Measurements from ENCODE around the gene CSGALNACT2. TPM values are rescaled to one million over a fixed set of nuclear protein-coding genes. Genes with fewer than 3 reads are reported as not detected.
A peak's percentile ranks its signal among the peaks of the same experiment; 100 is the strongest.

The CSGALNACT2 gene
- total RNA-seq, 8 experiments from 2014 or later: 6.6 to 22.9 (median 11.8) TPM

DNA sequence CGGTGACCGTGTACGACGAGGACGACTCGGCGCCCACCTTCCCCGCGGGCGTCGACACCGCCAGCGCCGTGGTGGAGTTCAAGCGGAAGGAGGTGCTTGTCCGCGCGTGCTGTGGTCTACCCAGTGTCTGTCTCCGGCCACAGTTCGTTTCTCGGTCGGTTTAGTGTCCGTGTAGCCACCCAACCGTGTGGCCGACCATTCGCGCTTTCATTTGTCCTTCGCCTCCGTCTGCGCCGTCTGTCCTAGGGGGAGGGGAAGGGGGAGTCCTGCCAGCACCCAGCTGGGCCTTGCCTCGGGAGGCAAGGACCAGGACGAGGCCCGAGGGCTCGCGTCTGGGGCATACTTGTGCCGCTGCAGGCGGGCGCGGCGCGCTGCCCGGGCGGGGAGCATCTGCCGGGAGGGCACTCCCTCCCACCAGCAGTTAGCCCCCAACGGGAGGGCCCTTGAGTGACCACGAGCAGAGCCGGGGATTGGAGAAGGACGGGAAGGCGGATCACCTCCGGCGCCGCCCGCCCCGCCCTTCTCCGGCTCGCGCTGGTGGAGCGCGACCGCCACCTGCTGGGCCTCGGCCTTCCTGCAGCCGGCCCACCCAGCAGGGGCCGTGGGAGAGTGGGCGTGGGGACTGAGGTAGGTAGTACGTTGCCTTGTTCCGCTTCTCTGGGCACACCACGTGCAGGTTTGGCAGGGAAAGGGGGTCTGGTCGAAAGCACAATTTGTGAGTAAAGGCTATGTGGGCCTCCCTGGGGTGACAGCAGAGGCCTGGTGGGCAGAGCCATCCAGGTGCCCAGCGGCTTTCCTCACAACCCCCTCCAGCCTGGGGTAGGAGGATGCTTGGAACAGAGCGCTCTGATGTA lies 32.9 kb upstream of the CSGALNACT2 start:
- in situ Hi-C loops (cut with MboI; ENCODE audit: low pct_unique_long_range_greater_than_20kb in 2 of 9, low sequenced_read_pairs in 9 of 9, unreplicated experiment in 9 of 9): loop anchor here in 6 of 9 experiments (25.0 kb wide), 1 partner anchor 243 kb away; no protein-coding TSS in a partner anchor
- Histone ChIP-seq H3K4me1 (replicated peaks in 1 of 2) (peaks cover 0 to 3% of the 10 kb centered on the region in 2 donors), H3K27ac (no peak overlapping the region), H3K4me3 (peak overlapping the region; percentile 32 to 43 (median 39))
- peak; percentile 70 to 94 (median 90) for ATAC-seq (replicated peaks in 6 of 8)
- 0 to 5% (median 0%) methylated on average over 9 to 12 of the region's 71 CpGs; no CpG with 5 or more reads in 7 of the 10 experiments for WGBS, 10 experiments

DNA sequence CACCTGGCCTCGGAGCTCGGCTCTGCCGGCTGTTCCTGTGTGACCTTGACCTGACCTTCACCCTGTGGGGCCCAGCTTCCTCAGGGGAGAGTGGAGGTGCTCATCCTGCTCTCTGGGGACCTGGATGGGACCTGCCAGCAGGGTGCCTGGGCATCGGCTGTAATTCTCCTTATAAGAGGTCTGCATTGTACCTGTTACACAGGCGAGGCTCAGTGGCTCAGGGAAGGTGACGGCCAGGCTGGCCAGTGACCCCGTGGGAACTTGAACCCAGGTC lies 32.4 kb upstream of the CSGALNACT2 start:
- H3K4me1 ChIP-seq (replicated peaks in 1 of 2): peaks cover 0 to 3% of the 10 kb centered on the region in 2 donors
- WGBS, 10 experiments: no CpG with 5 or more reads among the region's 7 CpGs
- H3K4me3 ChIP-seq: no peak overlapping the region
- ATAC-seq (replicated peaks in 6 of 8): no peak
- in situ Hi-C loops (cut with MboI; ENCODE audit: low pct_unique_long_range_greater_than_20kb in 2 of 9, low sequenced_read_pairs in 9 of 9, unreplicated experiment in 9 of 9): loop anchor here in 6 of 9 experiments (25.0 kb wide), 1 partner anchor 244 kb away; no protein-coding TSS in a partner anchor
- no peak overlapping the region for H3K27ac ChIP-seq

DNA sequence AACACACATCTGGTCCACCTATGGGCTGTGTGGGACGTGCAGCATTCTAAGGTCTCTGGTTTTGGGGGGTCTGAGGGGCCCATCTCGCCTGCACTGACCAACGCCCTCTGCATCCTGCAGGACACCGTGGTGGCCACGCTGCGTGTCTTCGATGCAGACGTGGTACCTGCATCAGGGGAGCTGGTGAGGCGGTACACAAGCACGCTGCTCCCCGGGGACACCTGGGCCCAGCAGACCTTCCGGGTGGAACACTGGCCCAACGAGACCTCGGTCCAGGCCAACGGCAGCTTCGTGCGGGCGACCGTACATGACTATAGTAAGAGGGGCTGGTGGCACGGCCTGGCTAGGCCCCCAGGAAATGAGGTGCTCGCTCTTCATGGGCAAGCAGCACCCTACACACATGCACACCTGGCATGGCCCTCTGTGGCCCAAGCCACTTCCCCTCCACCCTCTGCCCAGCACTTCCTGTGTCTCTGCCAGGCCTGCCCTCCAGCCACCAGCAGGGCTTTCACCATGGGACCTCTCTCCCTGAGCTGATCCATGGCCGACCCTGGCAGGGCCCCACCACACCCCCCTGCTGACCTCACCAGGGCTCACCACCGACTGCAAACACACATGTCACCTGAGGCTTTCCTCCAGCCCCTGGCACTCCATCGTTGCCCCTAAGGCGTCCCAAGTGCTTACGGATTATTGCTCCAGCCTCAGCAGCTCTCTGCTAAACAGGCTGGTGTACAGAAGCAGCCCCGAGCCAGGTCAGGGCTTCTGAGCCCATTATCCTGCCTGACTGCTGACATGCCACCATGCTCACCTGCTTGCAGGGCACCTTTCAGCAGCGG lies 31.8 kb upstream of the CSGALNACT2 start:
- in situ Hi-C loops (cut with MboI; ENCODE audit: low pct_unique_long_range_greater_than_20kb in 2 of 9, low sequenced_read_pairs in 9 of 9, unreplicated experiment in 9 of 9): loop anchor here in 6 of 9 experiments (25.0 kb wide), 1 partner anchor 244 kb away; no protein-coding TSS in a partner anchor
- no peak overlapping the region for H3K4me3 ChIP-seq
- no peak for ATAC-seq (replicated peaks in 6 of 8)
- no peak overlapping the region for H3K27ac ChIP-seq
- peaks cover 0 to 3% of the 10 kb centered on the region in 2 donors for H3K4me1 ChIP-seq (replicated peaks in 1 of 2)
- WGBS, 10 experiments: 20 to 100% (median 73%) methylated on average over 1 to 4 of the region's 28 CpGs; no CpG with 5 or more reads in 3 of the 10 experiments

DNA sequence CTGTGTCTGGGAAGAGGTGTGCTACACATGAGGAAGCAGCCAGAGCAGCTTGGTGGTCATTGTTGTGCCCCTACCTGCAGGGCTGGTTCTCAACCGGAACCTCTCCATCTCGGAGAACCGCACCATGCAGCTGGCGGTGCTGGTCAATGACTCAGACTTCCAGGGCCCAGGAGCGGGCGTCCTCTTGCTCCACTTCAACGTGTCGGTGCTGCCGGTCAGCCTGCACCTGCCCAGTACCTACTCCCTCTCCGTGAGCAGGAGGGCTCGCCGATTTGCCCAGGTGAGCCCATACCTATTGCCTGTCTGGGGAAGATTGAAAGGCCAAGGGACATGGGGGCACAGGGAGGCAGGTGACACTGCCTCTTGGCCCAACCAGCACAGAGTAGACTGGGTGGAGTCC lies 29.3 kb upstream of the CSGALNACT2 start:
- Histone ChIP-seq H3K4me3 (no peak overlapping the region), H3K4me1 (replicated peaks in 1 of 2) (peaks cover 0 to 3% of the 10 kb centered on the region in 2 donors), H3K27ac (no peak overlapping the region)
- no peak for ATAC-seq (replicated peaks in 6 of 8)
- 80 to 100% (median 87%) methylated on average over 2 to 6 of the region's 12 CpGs; no CpG with 5 or more reads in 6 of the 10 experiments for WGBS, 10 experiments
- in situ Hi-C loops (cut with MboI; ENCODE audit: low pct_unique_long_range_greater_than_20kb in 2 of 9, low sequenced_read_pairs in 9 of 9, unreplicated experiment in 9 of 9): loop anchor here in 6 of 9 experiments (25.0 kb wide), 1 partner anchor 247 kb away; no protein-coding TSS in a partner anchor

DNA sequence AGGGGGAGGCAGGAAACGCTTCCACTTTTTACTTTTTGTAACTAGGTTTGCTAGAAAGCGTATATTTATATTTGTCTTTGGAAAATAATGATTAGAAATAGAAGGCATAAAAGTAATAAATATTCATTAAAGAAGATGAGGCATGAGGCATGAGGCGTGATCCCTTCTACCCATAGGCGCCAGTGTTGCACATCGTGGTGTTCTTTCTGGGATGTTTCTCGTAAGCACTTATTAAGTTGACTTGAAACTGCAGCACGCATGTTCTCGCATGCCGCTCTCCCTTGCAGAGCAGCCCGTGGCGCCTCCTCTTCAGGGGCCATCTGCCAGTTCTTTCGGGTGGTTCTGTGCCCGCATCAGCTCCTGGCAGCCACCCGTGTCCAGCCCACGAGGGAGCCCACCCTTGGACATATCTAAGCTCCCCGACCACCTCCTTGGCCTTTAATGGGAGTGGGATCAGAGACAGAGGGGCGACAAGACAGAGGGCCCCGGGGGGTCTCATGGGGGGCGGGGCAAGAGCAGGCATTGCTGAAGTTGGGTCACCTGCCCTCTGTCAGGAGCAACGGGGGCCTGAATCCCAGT lies 28.5 kb upstream of the CSGALNACT2 start:
- no peak overlapping the region for H3K4me3 ChIP-seq
- peaks cover 0 to 3% of the 10 kb centered on the region in 2 donors for H3K4me1 ChIP-seq (replicated peaks in 1 of 2)
- H3K27ac ChIP-seq: no peak overlapping the region
- WGBS, 10 experiments: 0 to 100% (median 73%) methylated on average over 2 to 10 of the region's 20 CpGs; no CpG with 5 or more reads in 1 of the 10 experiments
- in situ Hi-C loops (cut with MboI; ENCODE audit: low pct_unique_long_range_greater_than_20kb in 2 of 9, low sequenced_read_pairs in 9 of 9, unreplicated experiment in 9 of 9): loop anchor here in 6 of 9 experiments (25.0 kb wide), 1 partner anchor 247 kb away; no protein-coding TSS in a partner anchor
- ATAC-seq (replicated peaks in 6 of 8): peak in 2 of 8 experiments; percentile 7 to 51

DNA sequence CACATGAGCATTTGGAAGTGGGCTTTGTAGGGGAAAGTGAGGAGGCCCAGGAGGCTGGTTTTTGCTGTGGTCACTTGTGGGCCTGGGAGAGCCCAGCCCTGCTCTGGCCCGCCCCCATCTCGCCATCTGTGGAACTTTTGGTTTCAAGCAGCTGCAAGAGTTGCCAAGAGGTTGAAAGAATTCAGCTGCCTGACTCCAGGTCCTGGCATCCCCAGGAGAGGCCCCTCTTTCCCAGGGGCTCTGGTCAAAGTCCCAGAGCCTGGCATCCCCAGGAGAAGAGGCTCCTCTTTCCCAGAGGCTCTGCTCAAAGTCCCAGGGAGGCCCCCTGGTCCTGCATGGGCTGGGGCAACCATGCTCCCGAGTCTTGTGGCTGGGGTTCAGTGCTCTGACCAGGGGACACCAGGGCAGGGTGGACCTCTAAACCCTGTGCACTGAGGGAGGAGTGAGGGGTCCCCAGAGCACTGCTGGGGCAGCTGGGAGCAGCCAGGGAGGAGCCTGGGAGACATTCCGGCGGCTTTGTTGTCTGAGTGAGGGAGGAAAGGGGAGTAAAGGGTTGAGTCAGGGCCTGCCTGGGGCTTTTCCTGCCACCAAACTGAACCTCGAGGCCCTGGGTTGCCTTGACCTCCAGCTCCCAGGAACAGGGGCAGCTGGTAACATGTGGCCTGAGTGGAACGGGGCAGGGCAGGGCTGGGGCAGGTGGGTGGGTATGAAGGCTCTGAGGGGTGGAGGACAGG lies 27.7 kb upstream of the CSGALNACT2 start:
- peak in 2 of 8 experiments; percentile 21 to 24 for ATAC-seq (replicated peaks in 6 of 8)

DNA sequence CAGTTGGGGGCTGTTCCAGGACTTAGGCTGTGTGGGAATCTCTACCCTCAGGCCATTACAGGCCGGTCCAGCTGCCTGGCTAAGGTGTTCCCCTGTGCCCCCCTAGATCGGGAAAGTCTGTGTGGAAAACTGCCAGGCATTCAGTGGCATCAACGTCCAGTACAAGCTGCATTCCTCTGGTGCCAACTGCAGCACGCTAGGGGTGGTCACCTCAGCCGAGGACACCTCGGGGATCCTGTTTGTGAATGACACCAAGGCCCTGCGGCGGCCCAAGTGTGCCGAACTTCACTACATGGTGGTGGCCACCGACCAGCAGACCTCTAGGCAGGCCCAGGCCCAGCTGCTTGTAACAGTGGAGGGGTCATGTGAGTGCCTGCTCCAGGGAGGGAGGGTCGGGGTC lies 27.1 kb upstream of the CSGALNACT2 start:
- H3K27ac ChIP-seq: no peak overlapping the region
- no peak overlapping the region for H3K4me3 ChIP-seq
- in situ Hi-C loops (cut with MboI; ENCODE audit: low pct_unique_long_range_greater_than_20kb in 2 of 9, low sequenced_read_pairs in 9 of 9, unreplicated experiment in 9 of 9): loop anchor here in 6 of 9 experiments (25.0 kb wide), 1 partner anchor 249 kb away; no protein-coding TSS in a partner anchor
- no peaks in the 10 kb centered on the region for H3K4me1 ChIP-seq (replicated peaks in 1 of 2)
- WGBS, 10 experiments: no CpG with 5 or more reads among the region's 11 CpGs
- ATAC-seq (replicated peaks in 6 of 8): no peak

More for the DNA sequence above, 27.7 kb upstream of the CSGALNACT2 start:
- Histone ChIP-seq H3K4me3 (no peak overlapping the region), H3K27ac (no peak overlapping the region), H3K4me1 (replicated peaks in 1 of 2) (peaks cover 0 to 3% of the 10 kb centered on the region in 2 donors)
- in situ Hi-C loops (cut with MboI; ENCODE audit: low pct_unique_long_range_greater_than_20kb in 2 of 9, low sequenced_read_pairs in 9 of 9, unreplicated experiment in 9 of 9): loop anchor here in 6 of 9 experiments (25.0 kb wide), 1 partner anchor 248 kb away; no protein-coding TSS in a partner anchor
- 75% methylated on average over 1 of the region's 7 CpGs; no CpG with 5 or more reads in 9 of the 10 experiments for WGBS, 10 experiments

DNA sequence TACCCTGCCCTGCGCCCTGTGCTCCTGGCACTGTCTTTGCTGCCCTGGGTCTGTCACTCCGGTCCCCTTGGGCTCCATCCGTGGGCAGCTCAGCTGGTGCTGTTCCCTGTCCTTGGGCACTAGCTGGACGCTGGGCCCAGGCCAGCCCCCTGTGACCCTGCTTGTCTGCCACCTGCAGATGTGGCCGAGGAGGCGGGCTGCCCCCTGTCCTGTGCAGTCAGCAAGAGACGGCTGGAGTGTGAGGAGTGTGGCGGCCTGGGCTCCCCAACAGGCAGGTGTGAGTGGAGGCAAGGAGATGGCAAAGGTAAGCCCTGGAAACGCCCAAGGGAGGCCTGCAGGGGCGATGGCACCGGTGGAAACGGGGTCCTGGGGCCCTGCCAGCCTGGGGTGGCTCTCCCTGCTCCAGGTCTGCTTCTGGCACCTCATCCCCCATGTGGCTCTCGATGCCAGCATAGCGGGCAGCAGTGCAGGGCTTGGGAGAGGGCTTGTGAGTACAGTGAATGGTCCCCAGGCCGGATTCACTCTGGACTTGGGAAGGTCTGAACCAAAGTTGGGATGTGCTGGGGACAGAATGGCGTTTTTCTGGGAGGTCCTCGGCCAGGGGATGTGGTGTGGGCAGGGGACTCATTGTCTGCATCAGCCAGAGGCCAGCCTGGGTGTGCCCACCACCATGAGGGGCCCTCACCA lies 26.2 kb upstream of the CSGALNACT2 start:
- H3K4me3 ChIP-seq: no peak overlapping the region
- 60 to 100% (median 77%) methylated on average over 1 to 10 of the region's 17 CpGs; no CpG with 5 or more reads in 3 of the 10 experiments for WGBS, 10 experiments
- no peaks in the 10 kb centered on the region for H3K4me1 ChIP-seq (replicated peaks in 1 of 2)
- ATAC-seq (replicated peaks in 6 of 8): no peak
- in situ Hi-C loops (cut with MboI; ENCODE audit: low pct_unique_long_range_greater_than_20kb in 2 of 9, low sequenced_read_pairs in 9 of 9, unreplicated experiment in 9 of 9): loop anchor here in 6 of 9 experiments (25.0 kb wide), 1 partner anchor 250 kb away; no protein-coding TSS in a partner anchor
- H3K27ac ChIP-seq: no peak overlapping the region

DNA sequence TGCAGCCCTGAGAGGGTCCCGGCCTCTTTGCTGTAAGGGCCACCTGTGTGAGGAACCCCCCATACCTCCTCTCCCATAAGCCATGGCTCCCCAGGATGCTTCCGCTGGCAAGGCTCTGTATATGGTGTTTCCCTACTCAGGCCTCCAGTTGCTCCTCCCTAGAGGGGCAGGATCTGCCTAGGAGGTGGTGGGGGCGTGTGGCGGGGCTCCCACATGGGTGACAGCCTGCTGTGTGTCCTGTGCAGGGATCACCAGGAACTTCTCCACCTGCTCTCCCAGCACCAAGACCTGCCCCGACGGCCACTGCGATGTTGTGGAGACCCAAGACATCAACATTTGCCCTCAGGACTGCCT lies 25.7 kb upstream of the CSGALNACT2 start:
- no peak overlapping the region for H3K27ac ChIP-seq
- in situ Hi-C loops (cut with MboI; ENCODE audit: low pct_unique_long_range_greater_than_20kb in 2 of 9, low sequenced_read_pairs in 9 of 9, unreplicated experiment in 9 of 9): loop anchor here in 6 of 9 experiments (25.0 kb wide), 1 partner anchor 250 kb away; no protein-coding TSS in a partner anchor
- no peak for ATAC-seq (replicated peaks in 6 of 8)
- WGBS, 10 experiments: 60 to 100% (median 80%) methylated on average over 1 to 4 of the region's 7 CpGs; no CpG with 5 or more reads in 5 of the 10 experiments
- no peaks in the 10 kb centered on the region for H3K4me1 ChIP-seq (replicated peaks in 1 of 2)
- H3K4me3 ChIP-seq: no peak overlapping the region

DNA sequence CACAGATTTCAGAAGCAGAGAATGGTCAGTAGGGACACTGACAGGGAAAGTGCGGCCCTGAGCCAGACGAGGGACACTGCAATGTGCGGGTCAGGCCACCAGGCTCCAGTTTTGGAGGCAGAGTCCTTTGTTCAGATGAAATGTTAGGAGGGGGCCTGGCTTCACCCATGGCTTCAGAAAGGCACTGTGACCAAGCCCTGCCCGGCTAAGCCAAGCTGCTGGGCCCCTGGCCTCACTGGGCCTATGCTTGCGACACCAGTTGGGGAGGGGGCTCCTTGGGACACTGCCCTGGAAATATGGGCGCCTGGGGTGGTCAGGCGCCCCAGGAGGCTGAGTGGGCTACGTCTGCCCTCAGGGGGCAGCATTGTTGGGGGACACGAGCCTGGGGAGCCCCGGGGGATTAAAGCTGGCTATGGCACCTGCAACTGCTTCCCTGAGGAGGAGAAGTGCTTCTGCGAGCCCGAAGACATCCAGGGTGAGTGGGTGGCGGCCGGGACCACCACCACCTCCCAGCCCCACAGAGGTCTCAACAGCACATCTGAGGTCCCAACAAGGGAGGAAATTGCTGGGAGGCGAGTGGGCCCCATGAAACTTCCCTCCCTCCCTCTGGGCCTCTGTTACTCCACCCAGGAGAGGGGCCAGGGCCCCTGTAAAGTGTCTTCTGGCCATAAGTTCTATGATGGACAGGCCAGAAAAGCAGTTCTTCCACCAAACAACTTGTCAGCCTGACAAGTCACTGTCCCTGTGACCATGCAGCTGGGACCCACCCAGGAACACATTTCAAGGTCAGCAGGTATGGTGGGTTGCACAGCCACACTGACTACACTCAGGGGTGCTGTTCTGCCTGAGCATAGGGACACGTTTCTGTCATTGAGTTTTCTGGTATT lies 24.8 kb upstream of the CSGALNACT2 start:
- H3K4me3 ChIP-seq: no peak overlapping the region
- H3K4me1 ChIP-seq (replicated peaks in 1 of 2): no peaks in the 10 kb centered on the region
- in situ Hi-C loops (cut with MboI; ENCODE audit: low pct_unique_long_range_greater_than_20kb in 2 of 9, low sequenced_read_pairs in 9 of 9, unreplicated experiment in 9 of 9): loop anchor here in 6 of 9 experiments (25.0 kb wide), 1 partner anchor 251 kb away; no protein-coding TSS in a partner anchor
- WGBS, 10 experiments: 60 to 84% (median 74%) methylated on average over 1 to 4 of the region's 16 CpGs; no CpG with 5 or more reads in 6 of the 10 experiments
- H3K27ac ChIP-seq: no peak overlapping the region
- ATAC-seq (replicated peaks in 6 of 8): no peak

All from motor neuron (in vitro differentiated cells).